HG03175 (cell line): Measurements from ENCODE around the gene JMJD7.

Experiments
- ATAC-seq: cut with Tn5 transposase; IDR thresholded peaks from one replicate; pipeline ENCODE4 v1.9.1; 2021; ENCODE audit warnings: mild to moderate bottlenecking, moderate library complexity; ENCODE audit not compliant: unreplicated experiment

The JMJD7 gene

GRCh38 chr15:41881550-41881919 lies 53.6 kb downstream of the JMJD7 start:
- no peak for ATAC-seq

DNA sequence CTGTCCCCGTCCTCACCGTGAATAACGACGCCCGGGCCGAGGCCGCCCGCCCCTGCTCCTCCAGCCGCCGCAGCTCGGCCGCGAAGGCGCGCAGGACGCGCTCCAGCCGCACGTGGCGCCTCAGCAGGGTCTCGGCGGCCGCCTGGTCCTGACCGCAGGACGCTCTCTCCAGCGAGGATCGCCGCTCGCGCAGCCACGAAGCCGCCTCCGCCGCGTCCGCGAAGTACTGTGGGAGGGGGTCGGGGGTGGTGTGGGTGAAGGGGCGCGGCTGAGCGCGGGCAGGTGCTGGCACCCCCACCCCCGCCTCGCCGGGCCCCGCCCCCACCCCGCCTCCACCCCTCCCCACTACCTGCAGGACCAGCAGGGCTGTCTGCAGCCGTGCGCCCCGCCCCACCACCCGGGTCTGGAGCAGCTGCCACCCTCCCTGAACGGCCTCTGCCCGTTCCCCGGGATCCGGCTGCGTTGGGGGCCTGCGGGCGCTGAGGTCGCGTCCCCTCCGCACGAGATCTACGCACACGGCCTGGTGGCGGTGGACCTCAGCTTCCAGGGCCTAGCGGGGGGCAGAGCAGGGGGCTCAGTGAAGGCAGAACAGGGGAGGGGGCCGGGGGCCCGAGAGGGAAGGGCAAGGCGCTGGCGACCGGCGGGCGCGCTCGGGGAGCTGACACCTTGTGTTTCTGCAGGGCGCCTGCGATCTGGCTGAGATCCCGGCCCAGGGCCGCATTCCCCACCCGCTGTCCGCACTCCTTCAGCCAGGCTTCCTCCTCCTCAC lies 54.2 kb downstream of the JMJD7 start:
- no peak for ATAC-seq

GRCh38 chr15:41882689-41883483 lies 55.0 kb downstream of the JMJD7 start:
- ATAC-seq, result no peak

DNA sequence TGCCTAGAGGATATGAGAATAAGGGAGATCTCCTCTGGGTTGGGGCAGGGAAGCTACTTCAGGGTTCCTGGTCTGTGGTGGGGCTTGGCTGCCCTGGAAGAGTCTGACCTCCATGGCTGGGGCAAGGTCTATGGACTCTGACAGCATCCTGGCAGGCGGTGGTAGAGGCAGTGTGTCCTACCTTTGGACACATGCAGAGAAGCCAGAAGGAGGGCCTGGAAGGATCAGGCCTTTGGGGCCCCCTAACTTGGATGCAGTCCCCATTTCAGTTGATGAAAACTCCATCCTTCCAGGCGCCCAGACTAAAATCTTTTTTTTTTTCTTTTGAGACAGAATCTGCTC lies 55.6 kb downstream of the JMJD7 start:
- no peak for ATAC-seq

DNA sequence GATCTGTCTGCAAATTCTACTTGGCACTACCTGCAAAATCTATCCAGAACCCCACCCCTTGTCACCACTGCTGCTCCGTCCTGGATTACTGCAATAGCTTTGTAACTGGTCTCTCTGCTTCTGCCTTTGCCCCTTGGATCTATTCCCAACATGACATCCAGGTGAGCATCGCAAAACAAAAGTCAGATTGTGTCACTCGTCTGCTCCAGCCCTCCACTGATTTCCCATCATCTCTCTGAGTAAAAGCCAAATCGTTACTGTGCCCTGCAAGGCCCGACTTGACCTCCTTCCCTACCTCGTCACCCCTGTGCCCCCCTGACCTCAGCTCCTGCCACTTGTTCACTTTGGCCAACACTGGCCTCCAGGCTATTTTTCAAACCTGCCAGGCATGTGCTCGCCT lies 56.6 kb downstream of the JMJD7 start:
- no peak for ATAC-seq

GRCh38 chr15:41885321-41885720 lies 57.4 kb downstream of the JMJD7 start:
- no peak for ATAC-seq

GRCh38 chr15:41885841-41886240 lies 57.9 kb downstream of the JMJD7 start:
- no peak for ATAC-seq

- ATAC-seq, result no peak
Measured at GRCh38 chr15:41886741-41887140, 58.8 kb downstream of the JMJD7 start.

- ATAC-seq, result no peak
Measured at GRCh38 chr15:41887161-41887560, 59.3 kb downstream of the JMJD7 start.
